ENCODE results near the gene RELN. TPM values are rescaled to one million over a fixed set of nuclear protein-coding genes. Genes with fewer than 3 reads are reported as not detected.

The RELN gene
- total RNA-seq, 2 donors from 2014 or later: 3.9 to 8.5 TPM

GRCh38 chr7:103735377-103735776, 254.1 kb downstream of the RELN start:
- no peak overlapping the region for H3K4me3 Mint-ChIP-seq
- no peaks in the 10 kb centered on the region for H3K27me3 ChIP-seq (ENCODE audit: control insufficient read depth, insufficient read depth, low read length, poor library complexity, severe bottlenecking)

GRCh38 chr7:103731169-103731568, 258.3 kb downstream of the RELN start:
- Mint-ChIP-seq H3K4me1 (no peaks in the 10 kb centered on the region), H3K27ac (no peak overlapping the region), H3K27me3 (ENCODE audit: insufficient read depth) (no peaks in the 10 kb centered on the region), H3K4me3 (no peak overlapping the region), H3K36me3 (ENCODE audit: low read depth) (no peaks in the 10 kb centered on the region), H3K9me3 (no peaks in the 10 kb centered on the region)
- Histone ChIP-seq H3K27ac (ENCODE audit: low read depth, low read length) (no peak overlapping the region), H3K4me3 (ENCODE audit: low read length) (no peak overlapping the region), H3K36me3 (ENCODE audit: control insufficient read depth, insufficient read depth, low read length) (no peaks in the 10 kb centered on the region), H3K27me3 (ENCODE audit: control insufficient read depth, insufficient read depth, low read length, poor library complexity, severe bottlenecking) (no peaks in the 10 kb centered on the region), H3K9me3 (ENCODE audit: control insufficient read depth, low read length) (no peaks in the 10 kb centered on the region), H3K4me1 (ENCODE audit: control insufficient read depth, insufficient read depth, low read length) (no peaks in the 10 kb centered on the region), H3K9ac (ENCODE audit: extremely low read depth, low read length, poor library complexity, severe bottlenecking) (no peak overlapping the region)
- DNase-seq: no peak
- no peak for TF ChIP-seq CTCF (conservative IDR thresholded peaks at IDR 0.05)
- WGBS, 2 experiments (ENCODE audit: insufficient coverage in 1 of 2, insufficient read length in 1 of 2): 75 to 93% methylated on average over 1 to 2 of the region's 2 CpGs

More at GRCh38 chr7:103735377-103735776, 254.1 kb downstream of the RELN start:
- H3K9me3 ChIP-seq (ENCODE audit: control insufficient read depth, low read length): no peaks in the 10 kb centered on the region
- Mint-ChIP-seq H3K27ac (no peak overlapping the region), H3K4me1 (no peaks in the 10 kb centered on the region), H3K9me3 (peaks cover 11% of the 10 kb centered on the region), H3K36me3 (ENCODE audit: low read depth) (no peaks in the 10 kb centered on the region), H3K27me3 (ENCODE audit: insufficient read depth) (no peaks in the 10 kb centered on the region)
- WGBS, 2 experiments (ENCODE audit: insufficient coverage in 1 of 2, insufficient read length in 1 of 2): 93% methylated on average over 1 of the region's 1 CpG; no CpG with 5 or more reads in 1 of the 2 experiments
- H3K4me3 ChIP-seq (ENCODE audit: low read length): no peak overlapping the region
- no peaks in the 10 kb centered on the region for H3K36me3 ChIP-seq (ENCODE audit: control insufficient read depth, insufficient read depth, low read length)
- H3K9ac ChIP-seq (ENCODE audit: extremely low read depth, low read length, poor library complexity, severe bottlenecking): no peak overlapping the region
- TF ChIP-seq CTCF (conservative IDR thresholded peaks at IDR 0.05): no peak
- no peaks in the 10 kb centered on the region for H3K4me1 ChIP-seq (ENCODE audit: control insufficient read depth, insufficient read depth, low read length)
- no peak for DNase-seq
- no peak overlapping the region for H3K27ac ChIP-seq (ENCODE audit: low read depth, low read length)

- no peaks in the 10 kb centered on the region for H3K9me3 ChIP-seq (ENCODE audit: control insufficient read depth, low read length)
- no peaks in the 10 kb centered on the region for H3K4me1 Mint-ChIP-seq
- WGBS, 2 experiments (ENCODE audit: insufficient coverage in 1 of 2, insufficient read length in 1 of 2): 75 to 89% methylated on average over 1 to 3 of the region's 4 CpGs
- no peaks in the 10 kb centered on the region for H3K27me3 Mint-ChIP-seq (ENCODE audit: insufficient read depth)
- no peak overlapping the region for H3K27ac ChIP-seq (ENCODE audit: low read depth, low read length)
- H3K36me3 Mint-ChIP-seq (ENCODE audit: low read depth): no peaks in the 10 kb centered on the region
- no peak for DNase-seq
- no peak overlapping the region for H3K4me3 Mint-ChIP-seq
- TF ChIP-seq CTCF (conservative IDR thresholded peaks at IDR 0.05): no peak
- H3K27ac Mint-ChIP-seq: no peak overlapping the region
- H3K9me3 Mint-ChIP-seq: no peaks in the 10 kb centered on the region
- no peaks in the 10 kb centered on the region for H3K27me3 ChIP-seq (ENCODE audit: control insufficient read depth, insufficient read depth, low read length, poor library complexity, severe bottlenecking)
- H3K36me3 ChIP-seq (ENCODE audit: control insufficient read depth, insufficient read depth, low read length): no peaks in the 10 kb centered on the region
- no peak overlapping the region for H3K9ac ChIP-seq (ENCODE audit: extremely low read depth, low read length, poor library complexity, severe bottlenecking)
- no peak overlapping the region for H3K4me3 ChIP-seq (ENCODE audit: low read length)
- H3K4me1 ChIP-seq (ENCODE audit: control insufficient read depth, insufficient read depth, low read length): no peaks in the 10 kb centered on the region
These were observed 260.4 kb downstream of the RELN start for GRCh38 chr7:103729026-103729425.

All from endodermal cell (in vitro differentiated cells).